Measurements from ENCODE around the gene SCPEP1. TPM values are rescaled to one million over a fixed set of nuclear protein-coding genes. Genes with fewer than 3 reads are reported as not detected.
A peak's percentile ranks its signal among the peaks of the same experiment; 100 is the strongest.

SCPEP1 gene
- polyA plus RNA-seq, 1 of the 3 experiments (the other 2 are of a cell fraction): 99.6 TPM

DNA sequence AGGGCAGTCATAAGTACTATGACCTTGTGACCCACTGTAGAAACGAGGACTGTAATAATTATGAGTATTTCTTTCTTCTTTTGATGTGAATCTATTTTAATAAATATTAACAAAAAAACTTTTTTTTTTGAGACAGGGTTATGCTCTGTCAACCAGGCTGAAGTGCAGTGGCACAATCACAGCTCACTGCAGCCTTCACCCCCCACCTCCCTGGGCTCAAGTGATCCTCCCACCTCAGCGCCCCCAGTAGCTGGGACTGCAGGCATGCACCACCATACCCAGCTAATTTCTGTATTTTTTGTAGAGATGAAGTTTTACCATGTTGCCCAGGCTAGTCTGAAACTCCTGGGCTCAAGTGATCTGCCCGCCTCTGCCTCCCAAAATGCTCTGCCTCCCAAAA lies 32.6 kb downstream of the SCPEP1 start:
- TF ChIP-seq RAD21 (IDR thresholded peaks at IDR 0.05; ENCODE audit: low read length) (no peak), TAF1 (IDR thresholded peaks at IDR 0.05; ENCODE audit: borderline replicate concordance, low read depth, low read length) (no peak), TCF12 (IDR thresholded peaks at IDR 0.05) (no peak), MXI1 (IDR thresholded peaks at IDR 0.05; ENCODE audit: low read depth, low read length) (no peak), CHD2 (IDR thresholded peaks at IDR 0.05; ENCODE audit: low read length, partially characterized antibody) (no peak), POLR2AphosphoS5 (IDR thresholded peaks at IDR 0.05; ENCODE audit: low read depth, low read length) (no peak), SIN3A (IDR thresholded peaks at IDR 0.05; ENCODE audit: borderline replicate concordance, low read depth, low read length) (no peak), ELF1 (IDR thresholded peaks at IDR 0.05) (no peak), EP300 (IDR thresholded peaks at IDR 0.05; ENCODE audit: borderline replicate concordance in 1 of 2, low read depth in 1 of 2, low read length in 1 of 2) (no peak)
- TF ChIP-seq, protein P1, sequence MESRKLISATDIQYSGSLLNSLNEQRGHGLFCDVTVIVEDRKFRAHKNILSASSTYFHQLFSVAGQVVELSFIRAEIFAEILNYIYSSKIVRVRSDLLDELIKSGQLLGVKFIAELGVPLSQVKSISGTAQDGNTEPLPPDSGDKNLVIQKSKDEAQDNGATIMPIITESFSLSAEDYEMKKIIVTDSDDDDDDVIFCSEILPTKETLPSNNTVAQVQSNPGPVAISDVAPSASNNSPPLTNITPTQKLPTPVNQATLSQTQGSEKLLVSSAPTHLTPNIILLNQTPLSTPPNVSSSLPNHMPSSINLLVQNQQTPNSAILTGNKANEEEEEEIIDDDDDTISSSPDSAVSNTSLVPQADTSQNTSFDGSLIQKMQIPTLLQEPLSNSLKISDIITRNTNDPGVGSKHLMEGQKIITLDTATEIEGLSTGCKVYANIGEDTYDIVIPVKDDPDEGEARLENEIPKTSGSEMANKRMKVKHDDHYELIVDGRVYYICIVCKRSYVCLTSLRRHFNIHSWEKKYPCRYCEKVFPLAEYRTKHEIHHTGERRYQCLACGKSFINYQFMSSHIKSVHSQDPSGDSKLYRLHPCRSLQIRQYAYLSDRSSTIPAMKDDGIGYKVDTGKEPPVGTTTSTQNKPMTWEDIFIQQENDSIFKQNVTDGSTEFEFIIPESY (IDR thresholded peaks at IDR 0.05; ENCODE audit: borderline replicate concordance, low read depth): no peak
- TF ChIP-seq, protein P2, sequence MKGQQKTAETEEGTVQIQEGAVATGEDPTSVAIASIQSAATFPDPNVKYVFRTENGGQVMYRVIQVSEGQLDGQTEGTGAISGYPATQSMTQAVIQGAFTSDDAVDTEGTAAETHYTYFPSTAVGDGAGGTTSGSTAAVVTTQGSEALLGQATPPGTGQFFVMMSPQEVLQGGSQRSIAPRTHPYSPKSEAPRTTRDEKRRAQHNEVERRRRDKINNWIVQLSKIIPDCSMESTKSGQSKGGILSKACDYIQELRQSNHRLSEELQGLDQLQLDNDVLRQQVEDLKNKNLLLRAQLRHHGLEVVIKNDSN (IDR thresholded peaks at IDR 0.05; ENCODE audit: borderline replicate concordance, low read depth): no peak
- TF ChIP-seq, protein P3, sequence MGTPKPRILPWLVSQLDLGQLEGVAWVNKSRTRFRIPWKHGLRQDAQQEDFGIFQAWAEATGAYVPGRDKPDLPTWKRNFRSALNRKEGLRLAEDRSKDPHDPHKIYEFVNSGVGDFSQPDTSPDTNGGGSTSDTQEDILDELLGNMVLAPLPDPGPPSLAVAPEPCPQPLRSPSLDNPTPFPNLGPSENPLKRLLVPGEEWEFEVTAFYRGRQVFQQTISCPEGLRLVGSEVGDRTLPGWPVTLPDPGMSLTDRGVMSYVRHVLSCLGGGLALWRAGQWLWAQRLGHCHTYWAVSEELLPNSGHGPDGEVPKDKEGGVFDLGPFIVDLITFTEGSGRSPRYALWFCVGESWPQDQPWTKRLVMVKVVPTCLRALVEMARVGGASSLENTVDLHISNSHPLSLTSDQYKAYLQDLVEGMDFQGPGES (IDR thresholded peaks at IDR 0.05; ENCODE audit: low read depth, low read length): no peak
- TF ChIP-seq, protein P4, sequence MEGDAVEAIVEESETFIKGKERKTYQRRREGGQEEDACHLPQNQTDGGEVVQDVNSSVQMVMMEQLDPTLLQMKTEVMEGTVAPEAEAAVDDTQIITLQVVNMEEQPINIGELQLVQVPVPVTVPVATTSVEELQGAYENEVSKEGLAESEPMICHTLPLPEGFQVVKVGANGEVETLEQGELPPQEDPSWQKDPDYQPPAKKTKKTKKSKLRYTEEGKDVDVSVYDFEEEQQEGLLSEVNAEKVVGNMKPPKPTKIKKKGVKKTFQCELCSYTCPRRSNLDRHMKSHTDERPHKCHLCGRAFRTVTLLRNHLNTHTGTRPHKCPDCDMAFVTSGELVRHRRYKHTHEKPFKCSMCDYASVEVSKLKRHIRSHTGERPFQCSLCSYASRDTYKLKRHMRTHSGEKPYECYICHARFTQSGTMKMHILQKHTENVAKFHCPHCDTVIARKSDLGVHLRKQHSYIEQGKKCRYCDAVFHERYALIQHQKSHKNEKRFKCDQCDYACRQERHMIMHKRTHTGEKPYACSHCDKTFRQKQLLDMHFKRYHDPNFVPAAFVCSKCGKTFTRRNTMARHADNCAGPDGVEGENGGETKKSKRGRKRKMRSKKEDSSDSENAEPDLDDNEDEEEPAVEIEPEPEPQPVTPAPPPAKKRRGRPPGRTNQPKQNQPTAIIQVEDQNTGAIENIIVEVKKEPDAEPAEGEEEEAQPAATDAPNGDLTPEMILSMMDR (IDR thresholded peaks at IDR 0.05): no peak
- TF ChIP-seq, protein P5, sequence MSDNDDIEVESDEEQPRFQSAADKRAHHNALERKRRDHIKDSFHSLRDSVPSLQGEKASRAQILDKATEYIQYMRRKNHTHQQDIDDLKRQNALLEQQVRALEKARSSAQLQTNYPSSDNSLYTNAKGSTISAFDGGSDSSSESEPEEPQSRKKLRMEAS (IDR thresholded peaks at IDR 0.05; ENCODE audit: low read depth): no peak
- TF ChIP-seq, protein P6, sequence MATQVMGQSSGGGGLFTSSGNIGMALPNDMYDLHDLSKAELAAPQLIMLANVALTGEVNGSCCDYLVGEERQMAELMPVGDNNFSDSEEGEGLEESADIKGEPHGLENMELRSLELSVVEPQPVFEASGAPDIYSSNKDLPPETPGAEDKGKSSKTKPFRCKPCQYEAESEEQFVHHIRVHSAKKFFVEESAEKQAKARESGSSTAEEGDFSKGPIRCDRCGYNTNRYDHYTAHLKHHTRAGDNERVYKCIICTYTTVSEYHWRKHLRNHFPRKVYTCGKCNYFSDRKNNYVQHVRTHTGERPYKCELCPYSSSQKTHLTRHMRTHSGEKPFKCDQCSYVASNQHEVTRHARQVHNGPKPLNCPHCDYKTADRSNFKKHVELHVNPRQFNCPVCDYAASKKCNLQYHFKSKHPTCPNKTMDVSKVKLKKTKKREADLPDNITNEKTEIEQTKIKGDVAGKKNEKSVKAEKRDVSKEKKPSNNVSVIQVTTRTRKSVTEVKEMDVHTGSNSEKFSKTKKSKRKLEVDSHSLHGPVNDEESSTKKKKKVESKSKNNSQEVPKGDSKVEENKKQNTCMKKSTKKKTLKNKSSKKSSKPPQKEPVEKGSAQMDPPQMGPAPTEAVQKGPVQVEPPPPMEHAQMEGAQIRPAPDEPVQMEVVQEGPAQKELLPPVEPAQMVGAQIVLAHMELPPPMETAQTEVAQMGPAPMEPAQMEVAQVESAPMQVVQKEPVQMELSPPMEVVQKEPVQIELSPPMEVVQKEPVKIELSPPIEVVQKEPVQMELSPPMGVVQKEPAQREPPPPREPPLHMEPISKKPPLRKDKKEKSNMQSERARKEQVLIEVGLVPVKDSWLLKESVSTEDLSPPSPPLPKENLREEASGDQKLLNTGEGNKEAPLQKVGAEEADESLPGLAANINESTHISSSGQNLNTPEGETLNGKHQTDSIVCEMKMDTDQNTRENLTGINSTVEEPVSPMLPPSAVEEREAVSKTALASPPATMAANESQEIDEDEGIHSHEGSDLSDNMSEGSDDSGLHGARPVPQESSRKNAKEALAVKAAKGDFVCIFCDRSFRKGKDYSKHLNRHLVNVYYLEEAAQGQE (IDR thresholded peaks at IDR 0.05; ENCODE audit: low read depth, low read length): no peak
- WGBS (ENCODE audit: low lambda C conversion rate): 45% methylated on average over 3 of the region's 3 CpGs
- H4K20me1 ChIP-seq (ENCODE audit: insufficient read depth): no peaks in the 10 kb centered on the region
- no peaks in the 10 kb centered on the region for H3F3A ChIP-seq (replicated peaks; ENCODE audit: insufficient read depth)
- H2AFZ ChIP-seq (ENCODE audit: low read depth): peak overlapping the region; percentile 60; the same call in 1 of the 2 replicates
- H3K27ac ChIP-seq (ENCODE audit: low read depth in 2 of 2, low read length in 1 of 2): no peak overlapping the region
- no peaks in the 10 kb centered on the region for H3K27me3 ChIP-seq (ENCODE audit: insufficient read depth)
- no peak overlapping the region for H3K9ac ChIP-seq
- no peaks in the 10 kb centered on the region for H3K9me2 ChIP-seq
- H3K9me3 ChIP-seq: no peaks in the 10 kb centered on the region
- H3K4me1 ChIP-seq (ENCODE audit: control insufficient read depth in 1 of 2, insufficient read depth in 2 of 2, low read depth in 1 of 2, low read length in 1 of 2): peaks cover 0 to 5% of the 10 kb centered on the region in 2 experiments; a peak in 1 of 4 replicates
- H3K4me3 ChIP-seq (ENCODE audit: low read depth in 2 of 2, low read length in 1 of 2): 0 out of 4 replicates have a peak overlapping the region, but pooled peaks of 1 of the 2 experiments have one; percentile 20
- CTCF ChIA-PET: interaction anchor here (0.6 to 3.4 kb wide), 43 partner anchors 10 to 1314 kb away, joined by 3 to 44 read pairs (median 4); partner anchors contain the start of genes AKAP1 and TRIM25
- H3K79me2 ChIP-seq (ENCODE audit: insufficient read depth): no peaks in the 10 kb centered on the region
- no peak for DNase-seq
- peak overlapping the region; percentile 21; the same call in 1 of the 2 replicates for H3K4me2 ChIP-seq
- H3K36me3 ChIP-seq (replicated peaks in 1 of 2; ENCODE audit: control insufficient read depth in 1 of 2, insufficient read depth in 2 of 2, low read length in 1 of 2): no peaks in the 10 kb centered on the region
- POLR2A ChIA-PET: no interaction called here
